ENCODE results near the gene NCAM1.

Gene NCAM1

DNA sequence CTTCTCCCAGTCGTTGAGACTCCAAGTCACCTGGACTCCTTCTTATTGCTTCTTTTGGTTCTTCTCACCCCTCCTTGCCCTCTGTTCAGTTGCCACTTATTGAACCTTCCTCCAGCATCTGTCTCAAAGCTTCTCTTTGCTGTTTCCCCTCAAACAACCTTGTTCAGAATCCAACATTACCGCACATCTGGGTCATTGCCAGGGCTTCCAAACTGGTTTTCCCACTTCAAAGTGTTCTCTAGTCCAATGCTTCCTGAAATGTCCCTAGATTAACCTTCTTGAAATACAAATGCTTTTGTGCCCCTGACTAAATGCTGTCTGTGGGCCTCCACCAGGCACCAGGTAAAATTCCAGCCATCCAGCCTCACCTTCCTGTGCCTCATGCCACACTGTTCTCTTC is 252.3 kb downstream of the NCAM1 start:
- FAIRE-seq, result no peak

DNA sequence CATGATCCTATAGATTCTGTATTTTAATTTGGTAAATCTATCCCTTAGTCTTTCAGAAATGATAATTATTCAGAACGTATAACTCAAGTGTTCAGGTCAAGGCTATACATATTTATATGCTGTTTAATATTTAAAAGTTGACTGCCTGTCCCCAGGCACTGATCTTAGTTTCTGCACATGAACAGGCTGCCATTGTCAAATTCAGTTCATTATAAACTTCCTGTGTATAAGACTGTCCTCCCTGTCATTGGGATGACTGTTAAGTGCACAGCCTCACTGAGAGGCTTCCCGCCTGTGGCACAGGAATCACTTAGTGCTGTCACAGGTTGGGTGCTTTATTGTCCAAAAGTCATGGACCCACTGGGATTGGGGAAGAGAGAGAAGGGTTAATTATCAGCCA is 261.0 kb downstream of the NCAM1 start:
- no peak for FAIRE-seq

DNA sequence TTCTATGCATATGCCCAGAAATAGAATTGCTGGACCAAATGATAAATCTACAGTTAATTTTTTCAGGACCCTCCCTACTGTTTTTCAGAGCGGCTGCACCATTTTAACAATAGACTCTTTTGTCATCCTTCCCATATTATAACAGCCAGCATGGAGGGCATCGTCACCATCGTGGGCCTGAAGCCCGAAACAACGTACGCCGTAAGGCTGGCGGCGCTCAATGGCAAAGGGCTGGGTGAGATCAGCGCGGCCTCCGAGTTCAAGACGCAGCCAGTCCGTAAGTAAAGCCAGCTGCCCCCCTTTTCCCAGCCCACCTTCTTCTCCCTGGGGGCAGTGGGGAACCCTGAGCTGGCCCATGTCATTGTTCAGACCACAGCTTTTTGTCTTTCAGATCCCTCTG is 273.7 kb downstream of the NCAM1 start:
- no peak for FAIRE-seq

DNA sequence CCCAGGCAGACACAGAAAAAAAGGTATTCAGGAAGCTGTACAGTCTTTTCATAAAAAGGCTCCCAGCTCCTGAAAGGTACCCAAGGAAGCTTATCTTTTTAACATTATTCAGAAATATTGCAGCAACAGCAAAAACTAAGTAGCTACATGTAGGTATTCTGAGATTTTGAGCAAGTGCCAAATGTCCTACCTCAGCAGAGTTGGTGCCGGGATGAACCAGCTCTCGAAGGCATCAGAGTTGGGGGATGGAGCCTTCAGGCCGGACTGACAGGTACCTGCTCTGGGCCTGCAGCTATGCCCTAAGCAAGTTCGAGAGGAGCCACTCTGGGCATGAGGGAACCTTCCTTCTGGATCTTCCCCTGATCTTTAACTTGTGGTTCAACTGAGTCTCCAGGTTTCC is 276.0 kb downstream of the NCAM1 start:
- no peak for FAIRE-seq

GRCh38 chr11:113238721-113239120 is 277.5 kb downstream of the NCAM1 start:
- no peak for FAIRE-seq

DNA sequence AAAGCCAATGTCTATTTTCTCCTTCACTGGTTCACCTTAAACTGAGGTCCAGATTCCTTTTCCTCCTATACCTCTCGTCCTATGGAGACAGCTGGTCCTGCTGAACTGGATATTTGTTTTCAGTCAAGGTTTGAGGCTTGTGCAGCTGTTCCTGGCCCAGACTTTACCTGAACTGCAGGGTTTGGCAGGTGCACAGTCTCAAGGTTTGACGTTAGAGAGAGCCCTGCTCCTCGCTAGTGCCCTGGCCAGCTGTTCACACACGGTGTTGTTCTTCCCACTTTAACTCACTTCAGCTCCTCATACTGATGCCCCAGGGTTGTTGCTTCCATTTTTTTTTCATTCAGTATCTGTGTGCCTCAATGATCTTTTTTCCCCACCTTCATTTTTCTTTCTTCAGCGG is 279.2 kb downstream of the NCAM1 start:
- no peak for FAIRE-seq

- FAIRE-seq, result no peak
These were observed 279.8 kb downstream of the NCAM1 start for GRCh38 chr11:113240790-113241635.

GRCh38 chr11:113241636-113242054 is 280.4 kb downstream of the NCAM1 start:
- FAIRE-seq, result no peak

- FAIRE-seq, result no peak
These were observed 280.8 kb downstream of the NCAM1 start for GRCh38 chr11:113242060-113242459.

DNA sequence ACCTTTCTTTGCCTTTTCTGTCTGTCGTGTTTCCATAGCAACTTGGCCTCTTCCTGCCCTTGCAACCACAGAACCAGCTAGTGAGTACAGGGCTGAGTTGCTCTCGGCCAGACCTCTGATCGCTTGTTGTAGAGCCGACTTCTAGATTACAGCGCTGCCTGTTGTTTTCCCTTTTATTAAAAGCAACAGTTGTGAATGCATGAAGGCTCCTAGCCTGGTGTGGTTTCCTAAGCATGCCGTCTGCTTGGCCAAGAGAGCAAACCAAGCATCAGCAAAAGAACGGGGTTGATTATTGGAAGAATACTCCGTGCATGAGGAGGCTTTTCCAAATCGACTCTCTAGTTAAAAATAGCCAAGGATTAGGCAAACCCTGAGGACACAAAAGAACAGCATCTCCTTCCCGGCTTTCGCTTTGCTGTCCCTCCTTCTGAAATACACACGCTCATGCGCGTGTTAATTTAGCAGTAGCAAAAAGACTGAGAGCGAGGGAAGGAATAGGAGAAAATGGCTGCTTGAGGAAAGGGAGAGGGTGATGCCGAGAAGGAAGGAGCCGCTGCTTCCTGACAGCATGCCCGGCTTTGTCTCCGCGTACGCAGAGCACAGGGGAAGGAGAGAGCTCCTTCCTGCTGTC is 281.7 kb downstream of the NCAM1 start:
- no peak for FAIRE-seq

GRCh38 chr11:113243696-113244095 is 282.5 kb downstream of the NCAM1 start:
- no peak for FAIRE-seq

GRCh38 chr11:113245216-113245615 is 284.0 kb downstream of the NCAM1 start:
- FAIRE-seq, result no peak

GRCh38 chr11:113247221-113247620 is 286.0 kb downstream of the NCAM1 start:
- FAIRE-seq, result no peak

- no peak for FAIRE-seq
These were observed 286.7 kb downstream of the NCAM1 start for GRCh38 chr11:113247966-113248365.

DNA sequence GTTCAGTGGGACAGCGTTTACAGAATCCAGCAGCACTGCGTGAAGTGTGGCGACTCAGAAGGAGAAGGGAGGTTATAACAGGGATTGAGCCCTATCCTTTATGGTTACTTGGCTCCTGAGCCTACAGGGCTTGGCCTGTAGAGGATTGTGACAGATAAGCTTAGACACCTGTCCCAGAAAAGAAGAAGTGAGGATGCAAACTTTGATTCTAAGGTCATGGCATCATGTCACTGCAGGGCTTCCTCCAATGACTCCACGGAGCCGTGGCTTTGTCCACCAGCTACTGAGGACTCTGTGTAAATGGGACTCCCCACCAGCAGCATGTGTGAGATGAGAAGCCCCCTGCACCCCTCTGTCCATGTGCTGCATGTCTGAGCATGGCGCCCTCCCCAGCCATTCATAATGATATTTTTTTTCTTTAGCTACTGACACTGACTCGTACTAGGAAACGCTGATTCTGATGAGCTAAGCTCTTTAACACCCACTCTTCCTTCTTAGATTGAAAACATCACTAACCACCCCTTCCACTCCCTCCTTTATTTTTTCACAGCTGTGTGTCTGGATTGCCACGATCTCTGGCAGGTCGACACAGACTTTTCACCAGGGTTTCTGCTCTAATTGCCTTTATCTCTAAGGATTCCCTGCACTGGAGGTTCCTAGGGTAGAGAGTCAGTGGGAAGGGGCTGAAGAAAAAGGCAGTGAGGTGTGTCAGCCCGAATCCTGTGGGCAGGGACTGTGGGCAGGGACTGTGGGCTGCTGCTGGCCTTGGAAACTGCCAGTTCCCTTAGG is 287.7 kb downstream of the NCAM1 start:
- no peak for FAIRE-seq

DNA sequence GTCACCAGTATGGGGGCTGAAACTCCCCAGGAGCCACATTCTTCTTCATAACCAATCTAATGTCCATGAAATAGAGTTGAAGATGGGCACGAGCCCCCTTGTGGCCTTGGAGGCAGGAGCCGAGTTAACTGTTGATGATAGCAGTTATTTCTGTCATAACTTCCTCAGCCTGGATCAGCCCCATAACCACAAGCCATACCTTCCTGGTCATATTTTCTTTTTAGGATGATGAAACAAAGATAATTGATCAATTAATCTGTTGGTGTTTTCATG is 288.2 kb downstream of the NCAM1 start:
- FAIRE-seq, result no peak

GRCh38 chr11:113249786-113250185 is 288.6 kb downstream of the NCAM1 start:
- no peak for FAIRE-seq

DNA sequence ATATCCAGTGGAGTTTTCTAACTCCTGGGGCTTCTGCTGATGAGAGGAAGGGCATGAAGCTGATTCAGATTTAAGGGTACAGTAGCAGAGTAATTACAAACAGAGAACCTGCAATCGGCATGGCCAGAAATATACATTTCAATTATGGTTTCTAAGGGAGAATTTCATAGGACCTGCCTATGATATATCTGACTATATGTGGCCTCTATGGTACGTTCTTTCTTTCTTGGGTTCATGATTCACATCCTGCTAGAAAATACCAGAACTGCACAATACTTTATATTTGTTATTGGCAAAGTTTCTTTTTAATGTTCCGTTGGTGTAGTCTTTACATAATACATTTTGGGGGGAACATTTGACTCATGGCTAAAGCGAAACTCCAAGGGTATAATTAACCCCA is 290.1 kb downstream of the NCAM1 start:
- no peak for FAIRE-seq

DNA sequence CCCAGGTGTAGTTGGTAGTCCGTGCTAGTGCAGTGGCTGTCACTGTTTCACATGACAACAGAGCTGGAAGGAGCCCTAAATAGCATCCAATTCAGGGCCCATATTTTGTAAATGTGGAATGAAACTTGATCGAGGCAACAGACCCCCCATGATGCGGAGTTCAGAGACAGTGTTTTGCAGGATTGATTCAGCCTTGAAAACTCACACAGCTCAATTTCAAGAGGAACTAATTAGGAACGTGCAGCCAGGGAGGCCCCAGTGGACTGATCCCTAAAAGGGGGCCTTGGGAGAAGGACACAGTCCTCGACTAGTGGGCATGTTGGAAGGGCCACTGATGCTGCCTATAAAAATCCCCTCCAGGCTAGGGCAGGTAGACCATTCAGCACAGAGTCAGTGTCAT is 292.2 kb downstream of the NCAM1 start:
- FAIRE-seq, result no peak

- FAIRE-seq, result no peak
These were observed 293.9 kb downstream of the NCAM1 start for GRCh38 chr11:113255096-113255495.

DNA sequence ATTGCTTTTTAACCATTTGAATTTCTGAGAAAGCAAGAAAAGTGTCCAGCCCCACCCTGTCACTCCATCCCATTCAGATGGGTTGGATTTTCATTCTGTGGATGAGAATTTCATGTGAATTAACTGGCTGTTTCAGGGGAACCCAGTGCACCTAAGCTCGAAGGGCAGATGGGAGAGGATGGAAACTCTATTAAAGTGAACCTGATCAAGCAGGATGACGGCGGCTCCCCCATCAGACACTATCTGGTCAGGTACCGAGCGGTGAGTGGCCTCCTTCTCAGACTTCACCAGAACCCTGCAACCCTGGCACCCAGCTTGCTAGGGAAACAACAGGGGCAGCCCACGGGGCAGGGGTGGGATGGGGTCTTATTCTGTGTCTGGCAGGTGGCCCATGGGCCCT is 294.5 kb downstream of the NCAM1 start:
- no peak for FAIRE-seq

DNA sequence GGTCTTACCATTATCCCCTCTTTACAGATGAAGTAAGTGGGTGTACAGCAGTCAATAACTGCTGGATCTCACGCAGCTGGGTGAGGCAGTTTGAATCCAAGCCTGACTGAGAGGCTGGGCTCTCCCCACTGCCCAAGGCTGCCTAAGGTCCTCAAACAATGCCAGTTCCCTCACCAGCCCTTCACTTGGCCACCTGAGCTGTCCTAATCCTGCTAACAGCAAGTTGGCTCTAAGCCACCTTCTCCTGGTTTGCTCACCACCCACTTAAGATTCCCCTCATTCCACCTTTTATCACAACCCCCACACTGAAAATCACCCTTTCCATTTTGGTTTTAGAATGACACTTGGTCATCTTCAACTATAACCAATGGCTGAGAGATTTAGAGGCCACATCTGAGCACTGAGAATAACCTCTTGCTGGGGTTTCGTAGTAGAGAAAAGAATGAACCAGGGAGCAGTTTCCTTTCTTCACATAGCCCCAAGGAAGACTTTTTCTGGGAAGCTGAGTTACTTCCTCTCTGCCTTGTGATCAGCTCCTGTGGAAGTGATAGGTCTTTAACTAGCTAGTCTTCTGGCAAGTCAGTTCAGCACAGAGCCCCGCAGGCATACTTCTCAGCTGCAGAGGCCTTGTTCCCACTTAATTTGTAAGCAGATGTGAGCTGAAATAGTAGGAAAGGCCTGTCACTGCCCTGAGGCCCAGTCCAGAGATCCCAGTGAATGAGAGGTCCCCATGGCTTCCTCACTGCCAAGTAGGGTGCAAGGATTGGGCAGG is 295.4 kb downstream of the NCAM1 start:
- FAIRE-seq, result no peak

GRCh38 chr11:113260096-113260425 is 298.8 kb downstream of the NCAM1 start:
- FAIRE-seq, result no peak
